A549 (cell line): ENCODE results near the gene SIDT1.

Experiments
- FOSL2 ChIP-seq, 2 experiments: fragments of 450-650 bp in 1 of 2; fragments of >200 bp in 1 of 2; sonication (Bioruptor Twin) in 1 of 2; formaldehyde crosslinking; IDR thresholded peaks; 2 replicates each; pipeline versions ENCODE4 v1.5.0 to v1.6.1; 2016 to 2020; ENCODE audit warnings: mild to moderate bottlenecking in 1 of 2, moderate library complexity in 1 of 2
- POLR2A ChIP-seq: IDR thresholded peaks from 2 replicates; pipeline ENCODE4 v1.6.1; 2012; ENCODE audit warnings: mild to moderate bottlenecking, low read length
- POLR2AphosphoS2 ChIP-seq: conservative IDR thresholded peaks from 2 replicates; pipeline ENCODE4 v1.6.1; 2012; ENCODE audit warnings: low read length, improper control_type of control experiment, inconsistent platforms
- RAD21 ChIP-seq, 2 experiments: fragments of >200 bp in 1 of 2; sonication (Bioruptor Twin) in 1 of 2; formaldehyde crosslinking in 1 of 2; IDR thresholded peaks in 1 of 2; conservative IDR thresholded peaks in 1 of 2; 2 replicates in 1 of 2; 3 replicates in 1 of 2; pipeline ENCODE4 v1.6.1; 2012 to 2018; ENCODE audit warnings: inconsistent platforms in 1 of 2
- RCOR1 ChIP-seq: fragments of 150-350 bp; IDR thresholded peaks from 2 replicates; pipeline ENCODE4 v1.6.1; 2014; ENCODE audit warnings: antibody characterized with exemption, low read length, low read depth

GRCh38 chr3:113575206-113575605, 42.9 kb downstream of the SIDT1 start:
- TF ChIP-seq RCOR1 (no peak), RAD21 (conservative IDR thresholded peaks at IDR 0.05 in 1 of 2, IDR thresholded peaks at IDR 0.05 in 1 of 2) (no peak), POLR2A (no peak), POLR2AphosphoS2 (no peak), FOSL2 (IDR thresholded peaks at IDR 0.05) (no peak), FOSL2 (CRISPR knock-in tag; IDR thresholded peaks at IDR 0.05) (no peak)
